Activated naive CD8-positive, alpha-beta T cell treated with anti-CD3 and anti-CD28 coated beads for 36 hours (primary cell): ENCODE measurements around the gene BTD. TPM values are rescaled to one million over a fixed set of nuclear protein-coding genes. Genes with fewer than 3 reads are reported as not detected.
"Not testable (repeated sequence)": the region's sequence is repeated elsewhere in the genome, so short reads cannot be mapped to it uniquely, and the experiment has no call there.

Source experiments
- DNase-seq: peaks from one replicate; pipeline ENCODE4 v3.0.0; 2021
- H3K27ac Mint-ChIP-seq: one replicate; pipeline ENCODE4 v1.8.0; 2022; ENCODE audit warnings: mild to moderate bottlenecking, moderate library complexity, mixed read lengths
- H3K27me3 Mint-ChIP-seq: one replicate; pipeline ENCODE4 v1.8.0; 2022; ENCODE audit warnings: mild to moderate bottlenecking, mixed read lengths
- H3K36me3 Mint-ChIP-seq: one replicate; pipeline ENCODE4 v1.8.0; 2021; ENCODE audit warnings: mild to moderate bottlenecking, mixed read lengths
- H3K4me1 Mint-ChIP-seq: one replicate; pipeline ENCODE4 v1.8.0; 2021; ENCODE audit warnings: mixed read lengths
- H3K4me3 Mint-ChIP-seq: one replicate; pipeline ENCODE4 v1.8.0; 2022; ENCODE audit warnings: mild to moderate bottlenecking, moderate library complexity, mixed read lengths
- H3K9me3 Mint-ChIP-seq: one replicate; pipeline ENCODE4 v1.8.0; 2022; ENCODE audit warnings: mixed read lengths
- total RNA-seq, 2 experiments: library from RNA; stranded (reverse); gene quantifications; one replicate each; pipeline ENCODE4 v1.2.3, GENCODE V29; 2021

The BTD gene
- total RNA-seq, 2 experiments from 2014 or later, result 2.2 to 2.7 TPM

DNA sequence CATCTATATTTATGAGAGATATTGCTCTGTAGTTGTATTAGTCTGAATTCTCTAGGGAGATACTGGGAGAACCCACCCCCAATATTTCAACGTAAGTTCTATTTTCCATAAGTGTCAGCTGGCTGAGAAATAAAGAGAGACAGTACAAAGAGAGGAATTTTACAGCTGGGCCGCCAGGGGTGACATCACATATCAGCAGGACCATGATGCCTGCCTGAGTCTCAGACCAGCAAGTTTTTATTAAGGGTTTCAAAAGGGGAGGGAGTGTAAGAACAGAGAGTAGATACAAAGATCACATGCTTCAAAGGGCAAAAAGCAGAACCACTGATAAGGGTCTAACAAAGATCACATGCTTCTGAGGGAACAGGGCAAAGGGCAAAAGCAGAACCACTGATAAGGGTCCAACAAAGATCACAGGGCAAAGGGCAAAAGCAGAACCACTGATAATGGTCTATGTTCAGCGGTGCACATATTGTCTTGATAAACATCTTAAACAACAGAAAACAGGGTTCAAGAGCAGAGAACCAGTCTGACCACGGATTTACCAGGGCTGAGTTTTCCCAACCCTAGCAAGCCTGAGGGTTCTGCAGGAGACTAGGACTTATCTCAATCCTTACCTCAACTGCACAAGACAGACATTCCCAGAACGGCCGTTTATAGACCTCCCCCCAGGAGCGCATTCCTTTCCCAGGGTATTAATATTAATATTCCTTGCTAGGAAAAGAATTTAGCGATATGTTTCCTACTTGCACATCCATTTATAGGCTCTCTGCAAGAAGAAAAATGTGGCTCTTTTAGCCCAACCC, 18.3 kb downstream of the BTD start:
- H3K4me3 Mint-ChIP-seq, DNase-seq, H3K27me3 Mint-ChIP-seq, H3K27ac Mint-ChIP-seq: not testable (repeated sequence)
- Mint-ChIP-seq H3K9me3 (peaks cover 35% of the 10 kb centered on the region), H3K4me1 (peaks cover 11% of the 10 kb centered on the region), H3K36me3 (peaks cover 45% of the 10 kb centered on the region)

DNA sequence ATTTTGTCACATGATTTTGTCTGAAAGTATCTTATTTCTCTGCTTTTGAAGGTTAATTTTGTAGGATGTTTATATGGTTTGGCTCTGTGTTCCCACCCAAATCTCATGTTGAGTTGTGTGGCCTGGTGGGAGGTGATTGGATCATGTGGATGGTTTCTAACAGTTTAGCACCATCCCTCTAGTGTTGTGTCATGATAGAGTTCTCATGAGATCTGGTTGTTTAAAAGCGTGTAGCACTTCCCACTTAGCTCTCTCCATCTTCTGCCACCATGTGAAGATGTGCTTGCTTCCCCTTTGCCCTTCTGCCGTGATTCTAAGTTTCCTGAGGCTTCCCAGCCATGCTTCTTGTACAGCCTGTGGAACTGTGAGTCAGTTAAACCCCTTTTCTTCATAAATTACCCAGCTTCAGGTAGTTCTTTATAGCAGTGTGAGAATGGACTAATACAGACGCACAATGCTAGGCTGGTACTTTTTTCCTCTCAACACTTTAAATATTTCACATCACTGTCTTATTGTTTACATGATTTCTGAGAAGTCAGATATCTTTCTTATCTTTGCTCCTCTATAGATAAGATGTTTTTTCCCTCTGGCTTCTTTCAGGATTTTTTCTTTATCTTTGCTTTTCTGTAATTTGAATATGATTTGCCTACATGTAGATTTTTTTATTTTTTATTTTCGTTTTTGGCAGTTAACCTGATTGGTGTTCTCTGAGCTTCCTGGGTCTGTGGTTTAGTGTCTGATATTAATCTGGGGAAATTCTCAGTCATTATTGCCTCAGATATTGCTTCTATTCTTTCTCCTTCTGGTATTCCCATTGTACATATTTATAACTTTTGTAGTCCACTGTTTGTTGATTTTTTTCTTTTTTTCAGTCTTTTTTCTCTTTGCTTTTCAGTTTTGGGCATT, 22.2 kb downstream of the BTD start:
- H3K36me3 Mint-ChIP-seq, result peaks cover 46% of the 10 kb centered on the region
- peak overlapping the region; percentile 77 for H3K27ac Mint-ChIP-seq
- peaks cover 14% of the 10 kb centered on the region for H3K4me1 Mint-ChIP-seq
- no peak overlapping the region for H3K4me3 Mint-ChIP-seq
- DNase-seq, result no peak
- no peaks in the 10 kb centered on the region for H3K27me3 Mint-ChIP-seq
- peaks cover 35% of the 10 kb centered on the region for H3K9me3 Mint-ChIP-seq

DNA sequence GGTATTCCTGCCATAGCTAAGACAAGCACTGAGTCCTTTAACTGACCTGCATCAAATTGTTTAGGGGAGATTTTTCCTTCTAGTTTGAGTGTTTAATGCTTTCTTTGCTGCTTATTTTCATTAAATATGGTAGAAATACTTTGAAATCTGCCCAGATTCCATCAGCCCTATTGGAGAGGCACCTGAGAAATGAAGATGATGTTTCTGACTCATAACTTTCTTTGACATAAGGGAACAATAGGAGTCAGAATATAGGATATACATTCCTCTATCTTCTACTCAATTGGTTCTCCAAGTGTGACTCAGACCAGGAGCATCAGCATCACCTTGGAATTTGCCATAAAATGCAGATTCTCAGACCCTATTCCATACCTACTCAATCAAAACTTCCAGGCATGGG, 27.4 kb downstream of the BTD start:
- no peak overlapping the region for H3K27ac Mint-ChIP-seq
- no peak overlapping the region for H3K4me3 Mint-ChIP-seq
- peaks cover 5% of the 10 kb centered on the region for H3K36me3 Mint-ChIP-seq
- DNase-seq, result no peak
- H3K9me3 Mint-ChIP-seq, result peaks cover 3% of the 10 kb centered on the region
- H3K4me1 Mint-ChIP-seq, result peaks cover 31% of the 10 kb centered on the region
- H3K27me3 Mint-ChIP-seq, result no peaks in the 10 kb centered on the region

DNA sequence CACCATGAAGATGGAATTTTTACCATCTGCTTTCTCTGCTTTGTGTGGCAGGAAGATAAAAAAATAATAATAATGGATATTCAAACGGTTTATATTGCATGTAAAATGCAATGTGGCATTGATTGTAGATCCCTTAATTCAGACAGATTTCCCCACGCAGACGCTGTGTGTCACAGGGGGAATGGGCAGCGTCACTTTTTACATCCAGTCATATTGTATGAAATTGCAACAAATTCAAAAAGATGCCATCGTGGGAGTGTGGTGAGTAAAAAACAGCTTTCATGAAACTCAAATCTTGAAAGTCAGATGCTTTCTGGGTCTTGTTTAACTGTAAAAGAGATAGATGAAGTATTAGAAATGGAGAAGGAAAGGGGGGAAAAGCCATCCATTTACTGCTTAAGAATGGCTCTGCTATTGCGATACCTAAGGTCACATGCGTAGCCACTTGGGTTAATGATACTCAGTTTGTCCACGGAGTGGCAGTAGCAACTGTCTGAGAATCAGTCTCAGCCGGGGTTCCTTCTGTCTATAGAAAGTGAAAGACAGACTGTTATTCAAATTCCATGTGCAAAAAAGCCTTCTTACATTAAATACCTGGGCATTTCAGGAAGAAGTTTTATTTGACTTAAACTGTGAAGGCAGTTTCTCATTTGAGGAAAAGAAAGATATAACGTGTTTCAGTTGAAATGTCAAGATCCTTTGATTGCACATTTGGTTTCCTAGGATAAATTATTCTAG, 28.5 kb downstream of the BTD start:
- H3K27me3 Mint-ChIP-seq, result no peaks in the 10 kb centered on the region
- peak overlapping the region; percentile 54 for H3K4me3 Mint-ChIP-seq
- H3K27ac Mint-ChIP-seq, result no peak overlapping the region
- no peaks in the 10 kb centered on the region for H3K9me3 Mint-ChIP-seq
- H3K4me1 Mint-ChIP-seq, result peaks cover 29% of the 10 kb centered on the region
- DNase-seq, result peak; percentile 56
- H3K36me3 Mint-ChIP-seq, result peaks cover 1% of the 10 kb centered on the region

DNA sequence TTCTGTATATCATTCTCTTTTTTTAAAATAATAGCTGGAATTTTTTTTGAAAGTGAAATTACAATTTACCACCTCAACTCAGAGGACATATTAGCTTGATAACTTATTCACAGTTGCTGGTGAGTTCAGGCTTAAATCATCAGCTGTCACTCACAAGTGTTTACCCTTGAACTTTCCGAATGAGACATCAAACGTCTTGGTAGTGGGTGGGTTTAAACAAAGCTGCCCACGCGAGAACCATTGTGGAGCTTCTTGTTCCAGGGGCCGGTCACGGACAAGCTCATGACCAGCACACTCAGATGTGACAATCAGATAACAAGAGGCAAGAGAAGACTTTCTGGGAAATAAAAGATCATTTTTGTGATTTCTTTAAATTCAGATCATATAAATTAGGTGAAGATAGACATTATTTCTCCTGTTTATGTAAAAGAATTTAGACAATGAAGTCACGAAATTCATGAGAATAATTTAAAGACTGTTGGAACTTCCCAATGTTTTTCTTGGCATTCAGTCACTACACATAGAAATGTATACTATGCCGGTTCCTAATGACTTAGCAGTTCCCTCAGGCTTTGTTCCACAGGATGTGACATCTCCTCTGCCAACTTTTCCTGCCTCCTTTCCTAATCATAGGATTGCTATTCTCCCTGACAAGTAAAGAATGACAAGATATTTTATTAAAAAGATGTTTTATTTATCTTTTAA, 29.3 kb downstream of the BTD start:
- peaks cover 30% of the 10 kb centered on the region for H3K4me1 Mint-ChIP-seq
- peak overlapping the region; percentile 54 for H3K4me3 Mint-ChIP-seq
- no peaks in the 10 kb centered on the region for H3K27me3 Mint-ChIP-seq
- H3K9me3 Mint-ChIP-seq, result no peaks in the 10 kb centered on the region
- H3K27ac Mint-ChIP-seq, result peak overlapping the region; percentile 52
- DNase-seq, result no peak
- peaks cover under 1% of the 10 kb centered on the region for H3K36me3 Mint-ChIP-seq

DNA sequence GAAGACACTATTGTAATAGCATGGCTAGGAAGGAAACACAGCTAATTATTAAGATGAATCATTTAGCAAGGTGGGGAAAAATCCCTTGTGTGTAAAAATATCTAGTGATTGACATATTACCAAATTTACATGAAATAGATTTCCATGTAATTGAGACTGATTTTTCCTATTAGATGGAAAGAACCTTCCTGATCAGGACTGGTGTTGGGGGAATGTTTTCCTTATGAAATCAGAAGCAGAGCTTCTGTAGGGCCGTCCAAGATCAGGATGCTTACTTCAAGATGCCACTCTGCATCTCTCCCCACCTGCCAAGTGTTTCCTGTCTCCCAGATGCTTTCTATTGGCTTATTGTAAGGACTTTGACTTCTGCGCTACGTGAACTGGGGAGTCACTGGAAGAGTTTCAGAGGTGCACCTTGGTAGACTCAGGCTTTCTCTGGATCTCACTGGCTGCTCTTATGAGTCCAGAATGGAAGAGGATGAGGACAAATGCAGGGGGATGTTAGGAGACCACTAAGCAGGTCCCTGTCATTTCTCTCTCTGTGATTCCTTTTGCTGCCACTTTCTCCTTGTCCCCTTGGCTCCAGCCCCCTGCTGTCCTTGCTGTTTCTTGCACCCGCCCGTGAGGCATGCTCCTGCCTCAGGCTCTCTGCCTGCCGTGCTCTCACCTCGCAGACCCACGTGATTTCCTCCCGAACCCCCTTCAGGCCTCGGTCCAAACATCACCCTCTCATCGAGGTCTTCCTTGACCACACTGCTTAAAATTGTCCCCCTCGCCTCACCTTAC, 30.1 kb downstream of the BTD start:
- DNase-seq, result no peak
- H3K36me3 Mint-ChIP-seq, result no peaks in the 10 kb centered on the region
- no peaks in the 10 kb centered on the region for H3K27me3 Mint-ChIP-seq
- H3K4me3 Mint-ChIP-seq, result no peak overlapping the region
- H3K4me1 Mint-ChIP-seq, result peaks cover 36% of the 10 kb centered on the region
- H3K27ac Mint-ChIP-seq, result peak overlapping the region; percentile 8
- no peaks in the 10 kb centered on the region for H3K9me3 Mint-ChIP-seq

DNA sequence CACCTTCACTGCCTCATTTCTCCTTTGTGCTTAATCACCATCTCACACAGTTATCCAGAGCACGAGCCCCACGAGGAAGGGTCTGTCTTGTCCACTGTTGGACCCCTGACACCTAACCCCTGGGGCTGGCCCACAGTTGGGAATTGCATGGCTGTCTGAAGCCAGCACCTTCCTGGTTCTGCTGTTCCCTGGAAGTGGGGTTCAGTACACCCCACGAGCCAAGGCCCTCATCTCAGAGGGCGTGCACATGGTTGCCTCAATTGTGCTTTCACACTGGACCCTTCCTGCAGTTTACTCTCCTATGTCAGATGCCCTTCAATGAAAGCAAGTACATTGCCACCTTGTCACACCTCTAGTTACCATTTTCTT, 30.7 kb downstream of the BTD start:
- H3K4me1 Mint-ChIP-seq, result peaks cover 42% of the 10 kb centered on the region
- no peaks in the 10 kb centered on the region for H3K27me3 Mint-ChIP-seq
- no peak overlapping the region for H3K27ac Mint-ChIP-seq
- H3K36me3 Mint-ChIP-seq, result no peaks in the 10 kb centered on the region
- DNase-seq, result no peak
- H3K4me3 Mint-ChIP-seq, result no peak overlapping the region
- H3K9me3 Mint-ChIP-seq, result no peaks in the 10 kb centered on the region

DNA sequence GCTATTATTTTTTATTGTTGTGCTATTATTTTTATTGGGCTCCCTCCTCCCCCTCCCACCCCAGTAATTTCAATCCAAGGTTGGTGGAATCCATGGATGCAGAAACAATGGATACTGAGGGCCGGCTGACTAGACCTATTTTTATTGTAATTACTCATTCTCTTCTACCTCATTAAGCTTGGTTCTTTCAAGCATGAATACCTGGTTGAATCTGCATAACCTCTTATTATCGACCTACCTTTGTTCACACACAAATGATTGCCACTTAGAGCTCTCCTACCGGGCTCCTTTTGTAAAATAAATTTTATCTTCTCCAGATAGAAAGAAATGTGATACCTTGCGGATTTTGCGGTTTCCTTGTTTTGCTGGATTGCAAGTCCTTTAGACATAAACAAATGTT, 31.6 kb downstream of the BTD start:
- DNase-seq, result no peak
- H3K27me3 Mint-ChIP-seq, result no peaks in the 10 kb centered on the region
- no peaks in the 10 kb centered on the region for H3K9me3 Mint-ChIP-seq
- no peaks in the 10 kb centered on the region for H3K36me3 Mint-ChIP-seq
- no peak overlapping the region for H3K4me3 Mint-ChIP-seq
- H3K27ac Mint-ChIP-seq, result peak overlapping the region; percentile 31
- H3K4me1 Mint-ChIP-seq, result peaks cover 51% of the 10 kb centered on the region

DNA sequence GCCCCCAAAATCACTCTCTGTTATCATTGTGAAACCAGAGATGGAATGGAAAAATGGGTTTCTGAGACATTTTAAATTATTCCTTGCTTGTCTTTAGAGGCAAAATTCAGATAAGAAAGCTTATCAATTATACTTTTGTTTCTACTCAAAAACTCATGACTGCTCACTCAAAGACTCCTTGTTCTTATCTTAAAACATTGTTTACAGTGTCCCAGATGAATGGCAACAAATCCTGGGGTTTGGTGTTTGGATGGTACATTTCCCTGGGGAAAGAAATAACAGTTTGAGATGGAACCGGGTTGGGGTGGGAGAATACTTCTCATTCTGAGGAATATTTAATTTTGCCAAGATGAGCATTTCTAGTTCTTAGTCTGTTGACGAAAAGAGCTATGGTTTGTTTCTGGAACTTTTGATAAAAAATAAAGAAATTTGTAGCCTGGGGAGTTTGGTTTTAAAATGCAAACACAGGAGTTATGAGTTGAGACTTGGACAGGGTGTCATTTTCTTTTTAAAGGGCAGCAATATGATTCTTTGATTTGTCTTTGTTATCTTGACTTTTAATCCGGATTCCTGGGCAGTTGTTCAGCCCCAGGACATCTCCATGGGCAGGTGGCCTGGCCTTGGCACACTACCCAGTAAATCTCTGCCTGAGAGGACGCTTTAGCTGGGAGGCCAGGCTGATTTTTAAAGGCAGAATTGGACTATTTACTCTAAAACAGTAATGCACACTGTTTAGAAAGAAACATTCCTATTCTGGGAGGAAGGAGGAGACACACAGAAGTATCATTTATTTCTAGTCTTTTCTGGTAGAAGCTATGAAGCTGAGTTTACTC, 32.4 kb downstream of the BTD start:
- H3K27ac Mint-ChIP-seq, result no peak overlapping the region
- no peak for DNase-seq
- no peaks in the 10 kb centered on the region for H3K27me3 Mint-ChIP-seq
- no peak overlapping the region for H3K4me3 Mint-ChIP-seq
- no peaks in the 10 kb centered on the region for H3K9me3 Mint-ChIP-seq
- H3K36me3 Mint-ChIP-seq, result no peaks in the 10 kb centered on the region
- H3K4me1 Mint-ChIP-seq, result peaks cover 56% of the 10 kb centered on the region

DNA sequence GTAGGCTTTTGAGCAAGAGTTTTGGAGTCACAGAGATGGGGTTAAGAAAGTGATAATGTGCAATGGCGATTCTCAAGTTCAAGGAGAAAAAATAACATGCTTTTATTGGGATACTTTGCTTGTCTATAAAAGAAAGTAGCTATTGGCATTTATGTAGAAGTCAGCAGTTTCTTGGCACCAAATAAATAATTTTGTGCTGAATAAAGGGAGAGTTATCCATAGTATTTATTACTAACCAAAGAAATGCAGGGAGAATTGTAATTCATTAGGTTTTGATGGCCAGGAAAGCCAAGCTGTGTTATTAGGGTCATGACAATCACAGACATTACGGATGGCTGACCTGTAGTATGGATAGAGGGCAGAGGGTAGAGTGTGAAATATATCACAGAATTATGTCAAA, 33.1 kb downstream of the BTD start:
- peaks cover 57% of the 10 kb centered on the region for H3K4me1 Mint-ChIP-seq
- DNase-seq, result no peak
- no peaks in the 10 kb centered on the region for H3K27me3 Mint-ChIP-seq
- H3K4me3 Mint-ChIP-seq, result no peak overlapping the region
- no peak overlapping the region for H3K27ac Mint-ChIP-seq
- H3K36me3 Mint-ChIP-seq, result no peaks in the 10 kb centered on the region
- H3K9me3 Mint-ChIP-seq, result no peaks in the 10 kb centered on the region

DNA sequence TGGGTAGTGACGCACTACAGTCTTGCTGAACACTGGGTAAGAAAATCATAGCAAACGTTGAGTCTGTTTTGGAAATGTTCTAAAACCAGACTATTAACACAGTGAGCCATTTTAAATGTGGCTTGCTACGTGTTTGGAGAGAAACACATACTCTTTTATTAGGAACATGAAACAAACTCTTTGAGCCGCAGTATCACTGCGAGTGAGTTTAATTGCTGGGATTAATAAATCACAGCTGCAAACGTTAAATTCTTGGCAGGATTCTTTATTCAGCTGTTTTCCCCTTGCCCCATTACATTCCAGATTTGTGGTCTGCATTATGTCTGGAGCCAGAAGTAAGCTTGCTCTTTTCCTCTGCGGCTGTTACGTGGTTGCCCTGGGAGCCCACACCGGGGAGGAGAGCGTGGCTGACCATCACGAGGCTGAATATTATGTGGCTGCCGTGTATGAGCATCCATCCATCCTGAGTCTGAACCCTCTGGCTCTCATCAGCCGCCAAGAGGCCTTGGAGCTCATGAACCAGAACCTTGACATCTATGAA, 33.6 kb downstream of the BTD start:
- no peak overlapping the region for H3K4me3 Mint-ChIP-seq
- peaks cover 54% of the 10 kb centered on the region for H3K4me1 Mint-ChIP-seq
- no peaks in the 10 kb centered on the region for H3K36me3 Mint-ChIP-seq
- DNase-seq, result no peak
- H3K27me3 Mint-ChIP-seq, result no peaks in the 10 kb centered on the region
- no peaks in the 10 kb centered on the region for H3K9me3 Mint-ChIP-seq
- H3K27ac Mint-ChIP-seq, result no peak overlapping the region

DNA sequence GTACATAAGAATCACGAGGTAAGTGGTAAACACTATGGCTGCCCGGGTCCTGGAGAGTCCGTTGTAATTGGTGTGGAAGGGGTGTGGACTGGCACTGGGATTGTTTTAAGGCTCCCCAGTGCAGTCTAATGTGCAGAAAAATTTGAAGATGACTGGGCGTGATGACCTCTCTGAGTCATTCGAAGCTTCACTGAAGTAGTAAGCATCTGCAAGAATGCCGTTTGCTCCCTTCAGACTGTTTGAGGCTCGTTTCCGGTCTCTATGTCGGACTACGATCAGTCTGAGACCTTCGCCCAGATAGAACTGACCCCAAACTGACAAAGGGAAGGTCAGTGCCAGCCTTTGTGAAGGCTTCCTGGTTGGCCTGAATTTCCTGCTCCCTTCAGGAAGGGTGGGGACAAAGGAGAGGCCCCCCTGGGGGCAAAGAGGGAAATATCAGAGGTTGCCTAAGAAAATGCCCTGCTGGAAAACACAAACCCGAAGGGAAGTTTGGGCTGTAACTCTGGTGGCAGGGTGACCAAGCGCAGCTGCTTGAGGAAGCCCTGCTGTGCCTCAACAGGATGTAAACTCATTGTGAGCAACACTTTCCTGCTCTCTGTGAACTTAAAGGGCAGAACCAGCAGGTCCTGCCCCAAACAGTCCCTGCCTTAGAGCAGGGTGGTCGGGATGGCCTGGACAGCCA, 34.6 kb downstream of the BTD start:
- Mint-ChIP-seq H3K9me3 (no peaks in the 10 kb centered on the region), H3K36me3 (no peaks in the 10 kb centered on the region), H3K4me3 (no peak overlapping the region), H3K4me1 (peaks cover 45% of the 10 kb centered on the region), H3K27me3 (no peaks in the 10 kb centered on the region), H3K27ac (peak overlapping the region; percentile 23)
- peak; percentile 39 for DNase-seq
